Lower leg skin (tissue), 4 donors: ENCODE measurements around the gene HTR1D. TPM values are rescaled to one million over a fixed set of nuclear protein-coding genes. Genes with fewer than 3 reads are reported as not detected.
"Not testable (repeated sequence)": the region's sequence is repeated elsewhere in the genome, so short reads cannot be mapped to it uniquely, and the experiment has no call there.

ENCODE experiments used
- DNase-seq, 2 donors: peaks; one replicate each; pipeline ENCODE4 v3.0.0-alpha.2; 2019; ENCODE audit warnings: low spot score in 2 of 2
- H3K4me3 ChIP-seq: fragments of 200-600 bp; sonication (generic); 2 replicates; pipeline ENCODE4 v1.5.1; 2017; ENCODE audit warnings: mild to moderate bottlenecking, low read depth; ENCODE audit not compliant: poor library complexity, severe bottlenecking
- CTCF ChIP-seq, 3 donors: fragments of 450-650 bp; IDR thresholded peaks; one replicate each; pipeline ENCODE4 v1.5.1; 2016; ENCODE audit warnings: antibody characterized with exemption in 3 of 3, mild to moderate bottlenecking in 3 of 3, moderate library complexity in 2 of 3
- POLR2A ChIP-seq, 2 donors: fragments of 450-650 bp; IDR thresholded peaks; one replicate each; pipeline ENCODE4 v1.6.1; 2016 to 2017; ENCODE audit warnings: antibody characterized with exemption in 2 of 2, mild to moderate bottlenecking in 1 of 2, moderate library complexity in 1 of 2
- WGBS, 2 donors: methylation state at CpG; one replicate each; pipeline ENCODE4 v1.1.5; 2018; 5-methylcytosine and 5-hydroxymethylcytosine counted together
- intact Hi-C: fragments of 100-400 bp; cut with DNase I; formaldehyde crosslinking; loops from one replicate; pipeline ENCODE4 v1.15.0; 2023; ENCODE audit warnings: low total_unique reads
- total RNA-seq, 4 donors: library from RNA; depleted of rRNA; stranded (reverse); fragments of >200 nt; gene quantifications; one replicate each; pipeline ENCODE4 v1.1.0, GENCODE V29; 2016

HTR1D gene
- total RNA-seq, 4 donors from 2014 or later, result not detected

GRCh38 chr1:23239638-23240295 is 22.5 kb upstream of the HTR1D start:
- WGBS, 2 donors, result 83 to 86% methylated on average over 5 of the region's 5 CpGs
- no peak for DNase-seq
- H3K4me3 ChIP-seq, result no peak overlapping the region
- no peak for TF ChIP-seq CTCF (IDR thresholded peaks at IDR 0.05)
- TF ChIP-seq POLR2A (IDR thresholded peaks at IDR 0.05), result no peak
- intact Hi-C loops, result no loop called here

DNA sequence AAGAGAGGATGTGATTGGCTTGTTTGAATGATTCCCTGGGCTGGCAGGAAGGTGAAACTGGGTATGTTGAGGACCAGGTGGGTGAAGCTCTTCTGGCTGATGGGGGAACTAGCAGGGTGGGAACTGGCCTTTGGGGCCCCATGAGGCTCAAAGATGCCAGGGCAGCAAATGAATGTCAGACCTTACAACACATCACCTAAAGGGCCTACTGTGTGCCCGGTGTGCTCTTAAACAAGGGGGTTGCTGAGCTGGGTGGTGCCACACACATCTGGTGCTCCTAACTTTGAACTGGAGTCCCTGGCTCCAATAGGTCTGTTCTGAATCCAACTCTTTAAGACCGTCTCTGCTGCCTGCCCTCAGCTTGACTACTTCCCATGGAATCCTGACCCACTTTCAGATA is 21.3 kb upstream of the HTR1D start:
- intact Hi-C loops, result no loop called here
- TF ChIP-seq CTCF (IDR thresholded peaks at IDR 0.05) (no peak), POLR2A (IDR thresholded peaks at IDR 0.05) (no peak)
- H3K4me3 ChIP-seq, result no peak overlapping the region
- DNase-seq, result no peak
- 82 to 85% methylated on average over 2 of the region's 2 CpGs for WGBS, 2 donors

- TF ChIP-seq CTCF (IDR thresholded peaks at IDR 0.05), result no peak
- TF ChIP-seq POLR2A (IDR thresholded peaks at IDR 0.05), result no peak
- no peak for DNase-seq
- no peak overlapping the region for H3K4me3 ChIP-seq
- intact Hi-C loops, result no loop called here
- WGBS, 2 donors, result 86 to 92% methylated on average over 2 of the region's 2 CpGs
Observed at GRCh38 chr1:23237508-23237907, 20.2 kb upstream of the HTR1D start.

DNA sequence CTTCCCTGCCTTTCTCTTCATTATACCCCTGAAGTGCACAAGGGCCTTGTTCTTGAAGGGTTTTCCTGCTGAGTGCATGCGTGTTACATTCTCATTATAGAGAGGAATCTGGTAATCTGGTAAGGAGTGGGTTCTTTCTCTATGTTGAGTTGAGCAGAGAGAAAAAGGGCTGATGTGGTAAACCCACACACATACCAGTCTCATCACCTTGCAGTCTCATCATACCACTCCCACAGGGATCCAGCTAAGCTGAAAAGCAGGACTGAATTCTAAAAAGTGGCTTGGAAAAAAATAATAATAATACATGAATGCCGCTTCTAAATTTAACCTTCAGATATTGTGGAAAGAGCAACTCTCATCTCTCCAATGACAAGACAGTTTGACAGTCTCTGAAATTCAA is 10.5 kb upstream of the HTR1D start:
- TF ChIP-seq CTCF (IDR thresholded peaks at IDR 0.05) (no peak), POLR2A (IDR thresholded peaks at IDR 0.05) (no peak)

GRCh38 chr1:23224739-23225648 is 7.7 kb upstream of the HTR1D start:
- intact Hi-C loops, result no loop called here
- WGBS, 2 donors, result 19 to 21% methylated on average over 17 of the region's 17 CpGs
- no peak for DNase-seq
- TF ChIP-seq CTCF (IDR thresholded peaks at IDR 0.05) (no peak), POLR2A (IDR thresholded peaks at IDR 0.05) (no peak)
- H3K4me3 ChIP-seq, result no peak overlapping the region

More for the DNA sequence above, 10.5 kb upstream of the HTR1D start:
- DNase-seq, result no peak
- intact Hi-C loops, result no loop called here
- H3K4me3 ChIP-seq, result no peak overlapping the region
- WGBS, 2 donors, result 92 to 93% methylated on average over 2 of the region's 2 CpGs

- H3K4me3 ChIP-seq, intact Hi-C loops, DNase-seq: not testable (repeated sequence)
- 81 to 88% methylated on average over 6 of the region's 6 CpGs for WGBS, 2 donors
Observed at GRCh38 chr1:23223963-23224362, 6.7 kb upstream of the HTR1D start.

DNA sequence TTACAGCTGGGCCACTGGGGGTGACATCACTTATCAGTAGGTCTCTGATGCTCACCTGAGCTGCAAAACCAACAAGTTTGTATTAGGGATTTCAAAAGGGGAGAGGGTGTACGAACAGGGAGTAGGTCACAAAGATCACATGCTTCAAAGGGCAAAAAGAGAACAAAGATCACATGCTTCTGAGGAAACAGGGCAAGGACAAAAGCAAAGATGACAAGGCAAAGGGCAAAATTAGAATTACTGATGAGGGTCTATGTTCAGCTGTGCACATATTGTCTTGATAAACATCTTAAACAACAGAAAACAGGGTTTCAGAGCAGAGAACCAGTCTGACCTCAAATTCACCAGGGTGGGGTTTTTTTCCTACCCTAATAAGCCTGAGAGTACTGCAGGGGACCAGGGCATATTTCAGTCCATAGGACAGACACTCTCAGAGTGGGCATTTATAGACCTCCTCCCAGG is 6.2 kb upstream of the HTR1D start:
- 80 to 86% methylated on average over 1 of the region's 1 CpG for WGBS, 2 donors
- H3K4me3 ChIP-seq, intact Hi-C loops, DNase-seq: not testable (repeated sequence)
